Nephron progenitor cell (in vitro differentiated cells): ENCODE results near the gene LARGE1.
A peak's percentile ranks its signal among the peaks of the same experiment; 100 is the strongest.

Experiments used
- DNase-seq: peaks from one replicate; pipeline ENCODE4 v3.0.0; 2021
- H3K27ac Mint-ChIP-seq: 2 replicates; pipeline ENCODE4 v1.8.0; 2021; ENCODE audit warnings: mild to moderate bottlenecking, moderate library complexity, mixed read lengths
- H3K27me3 Mint-ChIP-seq: 2 replicates; pipeline ENCODE4 v1.8.0; 2021; ENCODE audit warnings: mild to moderate bottlenecking, low read depth, mixed read lengths; ENCODE audit not compliant: poor library complexity
- H3K36me3 Mint-ChIP-seq: 2 replicates; pipeline ENCODE4 v1.8.0; 2021; ENCODE audit warnings: low read depth, mixed read lengths
- H3K4me1 Mint-ChIP-seq: 2 replicates; pipeline ENCODE4 v1.8.0; 2021; ENCODE audit warnings: mixed read lengths
- H3K4me3 Mint-ChIP-seq: 2 replicates; pipeline ENCODE4 v1.8.0; 2021; ENCODE audit warnings: mild to moderate bottlenecking, moderate library complexity, mixed read lengths
- H3K9me3 Mint-ChIP-seq: 2 replicates; pipeline ENCODE4 v1.8.0; 2021; ENCODE audit warnings: mild to moderate bottlenecking, moderate library complexity, mixed read lengths
- CTCF ChIP-seq: fragments of 200-600 bp; sonication (generic); IDR thresholded peaks from 2 replicates; pipeline ENCODE4 v1.5.0; 2021; ENCODE audit warnings: antibody characterized with exemption

The LARGE1 gene

GRCh38 chr22:33658775-33659174 lies 261.5 kb downstream of the LARGE1 start:
- peaks cover 3% of the 10 kb centered on the region for H3K27me3 Mint-ChIP-seq
- peaks cover 29% of the 10 kb centered on the region for H3K36me3 Mint-ChIP-seq
- H3K9me3 Mint-ChIP-seq, result peaks cover 29% of the 10 kb centered on the region
- H3K27ac Mint-ChIP-seq, result no peak overlapping the region
- H3K4me3 Mint-ChIP-seq, result no peak overlapping the region
- no peak for DNase-seq
- peaks cover 30% of the 10 kb centered on the region for H3K4me1 Mint-ChIP-seq
- TF ChIP-seq CTCF, result no peak

GRCh38 chr22:33657670-33658069 lies 262.6 kb downstream of the LARGE1 start:
- Mint-ChIP-seq H3K27me3 (peaks cover 3% of the 10 kb centered on the region), H3K4me1 (peaks cover 40% of the 10 kb centered on the region), H3K27ac (no peak overlapping the region), H3K36me3 (peaks cover 29% of the 10 kb centered on the region), H3K4me3 (no peak overlapping the region), H3K9me3 (peaks cover 29% of the 10 kb centered on the region)
- TF ChIP-seq CTCF, result no peak
- DNase-seq, result no peak

GRCh38 chr22:33656808-33657628 lies 263.3 kb downstream of the LARGE1 start:
- peaks cover 34% of the 10 kb centered on the region for H3K36me3 Mint-ChIP-seq
- peaks cover 45% of the 10 kb centered on the region for H3K4me1 Mint-ChIP-seq
- no peak overlapping the region for H3K4me3 Mint-ChIP-seq
- TF ChIP-seq CTCF, result no peak
- peaks cover 3% of the 10 kb centered on the region for H3K27me3 Mint-ChIP-seq
- H3K9me3 Mint-ChIP-seq, result peaks cover 29% of the 10 kb centered on the region
- DNase-seq, result no peak
- H3K27ac Mint-ChIP-seq, result no peak overlapping the region

GRCh38 chr22:33654173-33654895 lies 265.9 kb downstream of the LARGE1 start:
- peak overlapping the region; percentile 21 for H3K4me3 Mint-ChIP-seq
- peak overlapping the region; percentile 96 for H3K27ac Mint-ChIP-seq
- H3K27me3 Mint-ChIP-seq, result peaks cover 3% of the 10 kb centered on the region
- peaks cover 32% of the 10 kb centered on the region for H3K4me1 Mint-ChIP-seq
- peaks cover 54% of the 10 kb centered on the region for H3K36me3 Mint-ChIP-seq
- H3K9me3 Mint-ChIP-seq, result peaks cover 34% of the 10 kb centered on the region
- no peak for TF ChIP-seq CTCF
- DNase-seq, result no peak

GRCh38 chr22:33653532-33654063 lies 266.7 kb downstream of the LARGE1 start:
- peaks cover 38% of the 10 kb centered on the region for H3K9me3 Mint-ChIP-seq
- H3K4me3 Mint-ChIP-seq, result no peak overlapping the region
- peaks cover 31% of the 10 kb centered on the region for H3K4me1 Mint-ChIP-seq
- peaks cover 3% of the 10 kb centered on the region for H3K27me3 Mint-ChIP-seq
- no peak for TF ChIP-seq CTCF
- no peak for DNase-seq
- H3K27ac Mint-ChIP-seq, result no peak overlapping the region
- peaks cover 60% of the 10 kb centered on the region for H3K36me3 Mint-ChIP-seq
